Left renal cortex interstitium (tissue), 4 donors: ENCODE data around the gene DYNLRB2. TPM values are rescaled to one million over a fixed set of nuclear protein-coding genes. Genes with fewer than 3 reads are reported as not detected.

ENCODE experiments used
- DNase-seq, 4 donors: peaks; one replicate each; pipeline ENCODE4 v3.0.0-alpha.2; 2013; ENCODE audit warnings: low read depth in 4 of 4, low spot score in 2 of 4, missing footprints in 1 of 4
- polyA plus RNA-seq, 4 donors: library from polyadenylated mRNA; unstranded; fragments of 120-200 nt; gene quantifications; one replicate each; pipeline ENCODE4 v1.2.1, GENCODE V29; 2013; ENCODE audit not compliant: insufficient read length in 4 of 4

DYNLRB2 gene
- polyA plus RNA-seq, 4 donors = 6.0 to 10.8 (median 9.3) TPM

GRCh38 chr16:80594756-80595155 is 54.0 kb downstream of the DYNLRB2 start:
- no peak for DNase-seq

GRCh38 chr16:80596507-80597207 is 55.9 kb downstream of the DYNLRB2 start:
- no peak for DNase-seq

- no peak for DNase-seq
These were observed 58.7 kb downstream of the DYNLRB2 start for GRCh38 chr16:80599466-80599865.
